IPS-NIHi7 (cell line): ENCODE results near the gene TUBA3C.

ENCODE experiments used
- DNase-seq: peaks from one replicate; pipeline ENCODE4 v3.0.0; 2012; ENCODE audit warnings: mixed read lengths; ENCODE audit errors: extremely low spot score

TUBA3C gene

GRCh38 chr13:19161308-19161707 lies 20.3 kb downstream of the TUBA3C start:
- DNase-seq = no peak

- no peak for DNase-seq
These were observed 21.7 kb downstream of the TUBA3C start for GRCh38 chr13:19159761-19160420.

- no peak for DNase-seq
These were observed 22.4 kb downstream of the TUBA3C start for GRCh38 chr13:19159181-19159580.

- DNase-seq = no peak
These were observed 23.0 kb downstream of the TUBA3C start for GRCh38 chr13:19158526-19159174.

DNA sequence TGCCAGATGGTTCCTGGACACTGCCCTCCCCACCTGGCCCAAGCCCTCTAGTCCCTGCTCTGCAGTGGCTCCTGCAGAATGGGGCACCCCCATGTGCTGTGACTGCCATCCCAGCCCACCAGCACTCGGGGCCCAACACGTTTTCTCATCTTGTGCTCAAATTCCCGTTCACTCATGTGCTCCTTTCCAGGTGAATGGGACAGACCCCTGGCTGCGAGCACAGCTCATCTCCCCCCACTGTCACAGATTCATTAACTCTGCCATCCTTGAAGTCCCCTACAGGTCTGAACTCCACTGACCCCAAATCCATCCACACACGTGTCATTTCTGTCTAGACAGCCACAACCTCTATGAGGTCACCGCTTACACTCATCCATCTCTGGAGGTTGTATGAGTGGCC lies 23.6 kb downstream of the TUBA3C start:
- no peak for DNase-seq

GRCh38 chr13:19157461-19157860 lies 24.2 kb downstream of the TUBA3C start:
- DNase-seq = no peak

DNA sequence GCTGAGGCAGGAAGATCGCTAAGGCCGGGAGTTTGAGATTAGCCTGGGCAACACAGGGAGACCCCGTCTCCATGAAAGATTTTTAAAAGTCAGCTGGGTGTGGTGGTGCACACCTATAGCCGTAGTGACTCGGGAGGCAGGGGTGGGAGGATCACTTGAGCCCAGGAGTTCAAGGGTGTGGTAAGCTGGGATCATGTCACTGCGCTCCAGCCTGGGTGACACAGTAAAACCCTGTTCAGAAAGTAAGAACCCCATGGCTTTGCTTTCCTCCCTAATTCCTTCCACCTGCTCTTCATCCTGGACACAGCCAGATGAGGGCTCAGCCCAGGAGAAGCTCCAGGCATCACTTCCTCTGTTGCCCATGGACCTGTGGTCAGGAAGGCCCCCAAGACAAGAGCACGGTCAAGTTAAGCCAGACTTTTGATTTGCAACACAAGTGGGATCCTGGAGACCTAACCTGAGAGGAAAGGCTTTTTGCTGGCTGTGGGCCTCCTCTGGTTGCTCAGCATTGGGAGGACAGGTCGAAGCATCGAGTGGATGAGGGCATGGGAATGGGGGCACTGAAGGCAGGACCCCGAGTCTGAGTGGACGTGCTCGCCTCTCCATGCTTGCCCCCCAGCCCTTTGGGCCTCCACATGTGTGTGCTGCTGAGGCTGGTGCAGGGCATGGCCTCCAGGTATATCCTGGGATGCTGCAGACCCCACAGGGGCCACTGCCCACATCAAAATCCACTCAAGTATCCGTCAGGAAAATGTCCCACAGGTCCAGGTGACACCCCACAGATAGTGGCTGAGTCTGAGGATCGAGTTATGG lies 25.4 kb downstream of the TUBA3C start:
- DNase-seq = no peak

DNA sequence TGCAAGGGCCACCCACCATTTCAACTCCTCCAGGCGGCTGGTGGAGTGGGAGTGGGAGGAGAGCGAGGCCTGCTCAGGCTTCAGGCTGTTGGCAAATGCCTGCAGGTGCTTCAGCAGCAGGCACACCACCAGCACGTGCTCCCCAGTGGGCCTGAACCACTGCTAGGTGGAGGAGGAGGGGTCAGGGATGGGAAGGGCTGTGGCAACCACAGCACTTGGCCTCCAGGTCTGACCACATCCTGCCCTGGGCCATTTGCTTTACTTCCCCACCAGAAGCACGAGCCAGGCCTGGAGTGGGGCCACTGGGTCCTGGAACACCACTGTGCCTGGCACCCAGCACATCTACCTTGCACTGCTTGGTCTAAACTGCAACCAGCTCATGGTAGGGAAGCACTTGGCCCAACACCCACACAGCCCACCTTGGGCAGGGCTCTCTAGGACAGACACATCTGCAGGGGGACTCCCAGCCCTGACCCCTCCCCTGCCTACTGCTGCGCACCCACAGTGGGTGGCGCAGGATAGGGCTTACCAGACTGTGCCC lies 26.2 kb downstream of the TUBA3C start:
- no peak for DNase-seq

DNA sequence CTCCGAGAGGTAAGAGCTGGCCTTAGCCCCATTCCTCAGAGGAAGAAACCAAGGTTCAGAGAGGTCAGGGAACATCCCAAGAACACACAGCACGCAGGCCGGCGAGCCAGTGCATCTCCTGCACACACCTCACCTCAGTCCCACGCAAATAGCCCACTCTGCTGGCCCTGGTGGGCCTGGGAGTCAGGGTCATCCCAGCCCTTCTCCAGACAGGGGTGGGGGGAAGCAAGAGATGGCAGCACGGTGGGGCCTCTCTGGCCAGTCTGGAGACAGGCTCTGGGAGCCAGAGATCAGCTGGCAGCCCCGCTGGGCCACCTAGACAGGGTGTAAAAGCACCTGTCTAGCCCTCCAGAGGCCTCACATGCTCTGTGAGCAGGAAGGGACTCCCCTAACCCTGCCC lies 26.8 kb downstream of the TUBA3C start:
- DNase-seq = no peak

GRCh38 chr13:19153782-19154450 lies 27.7 kb downstream of the TUBA3C start:
- no peak for DNase-seq

- no peak for DNase-seq
These were observed 29.2 kb downstream of the TUBA3C start for GRCh38 chr13:19152403-19152802.

GRCh38 chr13:19151581-19152263 lies 29.9 kb downstream of the TUBA3C start:
- DNase-seq = no peak

DNA sequence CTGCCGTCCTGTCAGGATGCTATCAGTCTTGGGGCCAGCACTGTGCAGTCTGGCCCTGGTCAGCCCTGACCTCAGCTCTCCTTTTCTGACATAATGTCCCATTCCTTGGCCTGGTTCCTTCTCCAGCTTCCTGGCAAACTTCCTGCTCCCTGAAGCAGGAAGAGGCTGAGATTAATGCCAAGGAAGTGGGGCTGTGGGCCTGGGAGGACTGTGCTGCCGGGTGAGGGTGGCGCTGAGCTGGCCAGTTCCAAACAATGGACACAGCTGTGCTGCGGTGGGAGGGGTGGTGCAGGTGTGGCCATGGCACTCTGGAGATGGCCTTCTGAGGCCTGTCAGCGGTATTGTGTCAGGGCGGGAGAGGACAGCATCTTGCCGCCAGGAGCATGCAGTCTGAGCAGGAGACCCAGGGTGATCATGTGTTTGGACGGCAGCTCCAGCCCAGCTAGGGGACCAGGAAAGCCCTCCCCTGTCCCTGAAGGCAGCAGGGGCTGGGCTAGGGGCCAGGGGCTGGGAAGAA lies 30.9 kb downstream of the TUBA3C start:
- DNase-seq = no peak

DNA sequence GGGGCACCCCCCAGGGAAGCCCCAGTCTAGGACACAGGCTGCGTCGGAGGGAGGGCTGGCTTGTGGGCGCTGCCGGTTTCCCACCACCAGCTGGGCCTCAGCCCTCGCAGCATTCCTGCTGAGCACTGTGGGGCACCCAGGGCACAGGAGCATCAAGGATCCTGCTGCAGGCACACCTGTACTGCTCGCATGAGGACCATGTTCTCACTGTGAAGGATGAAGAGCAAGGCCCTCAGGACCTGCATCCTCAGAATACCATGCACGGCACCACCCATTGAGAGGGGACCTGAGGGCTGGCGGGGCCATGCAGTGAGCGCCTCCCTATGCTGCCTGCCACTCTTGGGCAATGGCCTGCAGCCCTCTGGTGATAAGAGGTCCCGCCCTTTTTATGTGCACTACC lies 31.4 kb downstream of the TUBA3C start:
- no peak for DNase-seq

DNA sequence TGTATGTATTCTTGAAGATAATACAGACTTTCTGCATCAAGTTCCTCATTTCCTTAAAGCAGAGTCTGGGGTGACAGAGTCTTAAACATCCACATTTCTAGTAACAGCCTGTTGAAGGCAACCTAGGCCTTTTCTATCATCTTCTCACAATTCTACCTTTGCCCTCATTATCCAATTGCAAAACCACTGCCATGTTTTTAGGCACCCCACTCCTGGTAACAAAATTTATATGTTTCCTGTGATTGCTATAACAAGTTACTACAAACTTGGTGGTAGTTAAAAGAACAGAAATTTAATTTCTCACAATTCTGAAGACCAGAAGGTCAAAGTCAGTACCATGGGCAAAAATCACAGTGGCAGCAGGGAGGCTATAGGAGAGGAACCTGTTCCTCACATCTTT lies 33.1 kb downstream of the TUBA3C start:
- no peak for DNase-seq
